Germinal center (tissue), 1 donor: ENCODE data around the gene WDR38.

ENCODE experiments used
- DNase-seq: peaks from one replicate; pipeline ENCODE4 v3.0.0; 2012; ENCODE audit warnings: mixed read lengths, low spot score

The WDR38 gene

GRCh38 chr9:124882231-124882630, 29.0 kb downstream of the WDR38 start:
- DNase-seq: no peak

GRCh38 chr9:124884376-124884775, 31.1 kb downstream of the WDR38 start:
- DNase-seq: no peak

GRCh38 chr9:124885551-124885950, 32.3 kb downstream of the WDR38 start:
- no peak for DNase-seq

GRCh38 chr9:124886461-124886860, 33.2 kb downstream of the WDR38 start:
- DNase-seq: no peak

- DNase-seq: no peak
Observed at GRCh38 chr9:124886866-124887492, 33.7 kb downstream of the WDR38 start.

GRCh38 chr9:124887832-124888231, 34.6 kb downstream of the WDR38 start:
- DNase-seq: no peak

GRCh38 chr9:124889006-124889405, 35.7 kb downstream of the WDR38 start:
- no peak for DNase-seq

- DNase-seq: no peak
Observed at GRCh38 chr9:124890179-124890578, 36.9 kb downstream of the WDR38 start.

- DNase-seq: no peak
Observed at GRCh38 chr9:124894035-124894740, 40.9 kb downstream of the WDR38 start.

GRCh38 chr9:124894741-124895170, 41.5 kb downstream of the WDR38 start:
- DNase-seq: no peak

GRCh38 chr9:124897570-124898460, 44.6 kb downstream of the WDR38 start:
- DNase-seq: no peak

- DNase-seq: no peak
Observed at GRCh38 chr9:124899845-124900244, 46.6 kb downstream of the WDR38 start.

GRCh38 chr9:124906966-124907365, 53.7 kb downstream of the WDR38 start:
- no peak for DNase-seq
